OCI-LY7 (cell line): Measurements from ENCODE around the gene APBB2. TPM values are rescaled to one million over a fixed set of nuclear protein-coding genes. Genes with fewer than 3 reads are reported as not detected.

Experiments used
- BruUV-seq: library from RNA; stranded (reverse); fragments of 400-500 nt; replicated peaks from 2 replicates; lab custom pipeline; 2021; lab: Mats Ljungman, UMichigan
- CTCF ChIA-PET: fragments of 300-600 bp; sonication (Branson Sonifier 250); formaldehyde crosslinking; loops from one replicate; lab custom pipeline; 2022; ENCODE audit warnings: antibody characterized with exemption; ENCODE audit not compliant: unreplicated experiment; lab: Charles Lee
- POLR2A ChIA-PET: fragments of 300-600 bp; sonication (Branson Sonifier 250); formaldehyde crosslinking; loops from one replicate; lab custom pipeline; 2022; ENCODE audit warnings: antibody characterized with exemption; lab: Charles Lee
- DNase-seq: peaks from one replicate; pipeline ENCODE4 v3.0.0-alpha.2; 2015; ENCODE audit warnings: low spot score
- H2AFZ ChIP-seq: fragments of 200-600 bp; sonication (generic), shearing (Covaris generic); 2 replicates; pipeline ENCODE4 v1.6.1; 2014; ENCODE audit warnings: mild to moderate bottlenecking, antibody characterized with exemption, low read length, moderate library complexity
- H3K27ac ChIP-seq: fragments of 200-600 bp; sonication (generic); 2 replicates; pipeline ENCODE4 v1.5.1; 2014; ENCODE audit warnings: mixed run types, low read depth, mild to moderate bottlenecking, moderate library complexity, low read length, inconsistent platforms; ENCODE audit not compliant: poor library complexity, severe bottlenecking
- H3K36me3 ChIP-seq: fragments of 200-600 bp; sonication (generic); 2 replicates; pipeline ENCODE4 v1.6.1; 2014; ENCODE audit warnings: mild to moderate bottlenecking, antibody characterized with exemption, low read length, moderate library complexity, mixed read lengths; ENCODE audit not compliant: insufficient read depth
- H3K4me1 ChIP-seq: fragments of 200-600 bp; sonication (generic); 2 replicates; pipeline ENCODE4 v1.5.1; 2014; ENCODE audit warnings: mild to moderate bottlenecking, low read length; ENCODE audit not compliant: insufficient read depth, poor library complexity, severe bottlenecking
- H3K4me2 ChIP-seq: fragments of 200-600 bp; sonication (generic); 2 replicates; pipeline ENCODE4 v1.6.1; 2014; ENCODE audit warnings: mild to moderate bottlenecking, low read length
- H3K4me3 ChIP-seq: fragments of 200-600 bp; sonication (generic); 2 replicates; pipeline ENCODE4 v1.5.1; 2014; ENCODE audit warnings: mild to moderate bottlenecking, low read depth, low read length; ENCODE audit not compliant: poor library complexity, severe bottlenecking
- H3K79me2 ChIP-seq: fragments of 200-600 bp; sonication (generic); 2 replicates; pipeline ENCODE4 v1.6.1; 2016; ENCODE audit warnings: low read depth, mild to moderate bottlenecking, low read length, moderate library complexity, mixed read lengths; ENCODE audit not compliant: insufficient read depth
- H3K9me2 ChIP-seq: fragments of 200-600 bp; sonication (generic); 2 replicates; pipeline ENCODE4 v1.6.1; 2016; ENCODE audit warnings: mild to moderate bottlenecking, low read length, mixed read lengths; ENCODE audit not compliant: insufficient read depth
- H3K9me3 ChIP-seq: fragments of 200-600 bp; sonication (generic); 2 replicates; pipeline ENCODE4 v1.6.1; 2014; ENCODE audit warnings: mild to moderate bottlenecking, mixed run types, low read length, mixed read lengths
- H4K20me1 ChIP-seq: fragments of 200-600 bp; sonication (generic); 2 replicates; pipeline ENCODE4 v1.6.1; 2014; ENCODE audit warnings: mild to moderate bottlenecking, antibody characterized with exemption, low read length, moderate library complexity, mixed read lengths; ENCODE audit not compliant: insufficient read depth
- EZH2phosphoT487 ChIP-seq: fragments of 200-600 bp; sonication (generic); IDR thresholded peaks from 2 replicates; pipeline ENCODE4 v1.6.1; 2018; ENCODE audit warnings: low read depth, borderline replicate concordance, mild to moderate bottlenecking, mixed run types, antibody characterized with exemption, low read length, moderate library complexity, mixed read lengths
- intact Hi-C: fragments of 100-400 bp; cut with micrococcal nuclease; formaldehyde crosslinking; loops from one replicate; pipeline ENCODE4 v1.10.0; 2022; ENCODE audit not compliant: unreplicated experiment
- total RNA-seq, 2 experiments: library from RNA; depleted of rRNA in 1 of 2; stranded (reverse); fragments of >200 nt in 1 of 2; shearing (Covaris generic) in 1 of 2; gene quantifications; 2 replicates each; pipeline ENCODE4 v1.2.3, GENCODE V29; 2014 to 2022
- TF ChIP-seq, protein P1 (sequence below): fragments of 200-600 bp; sonication (generic); conservative IDR thresholded peaks from 2 replicates; pipeline ENCODE4 v1.5.1; 2014; ENCODE audit warnings: mild to moderate bottlenecking, antibody characterized with exemption, low read length, moderate library complexity, mixed read lengths

Gene APBB2
- total RNA-seq, 2 experiments from 2014 or later = 66.4 to 88.5 TPM

DNA sequence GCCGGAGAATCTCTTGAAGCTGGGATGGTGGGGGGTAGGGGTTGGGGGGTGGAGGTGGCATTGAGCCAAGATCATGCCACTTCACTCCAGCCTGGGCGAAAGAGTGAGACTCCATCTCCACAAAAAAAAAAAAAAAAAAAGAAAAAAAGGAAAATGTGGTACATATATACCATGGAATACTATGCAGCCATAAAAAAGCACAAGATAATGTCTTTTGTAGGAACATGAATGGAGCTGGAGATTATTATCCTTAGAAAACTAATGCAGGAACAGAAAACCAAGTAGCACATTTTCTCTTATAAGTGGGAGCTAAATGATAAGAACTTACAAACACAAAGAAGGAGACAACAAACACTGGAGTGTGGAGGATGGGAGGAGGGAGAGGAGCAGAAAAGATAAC is 188.5 kb downstream of the APBB2 start:
- ChIA-PET CTCF (no interaction called here), POLR2A (interaction anchor here (0.6 to 1.1 kb wide), 2 partner anchors 18 to 28 kb away, joined by 3 to 4 read pairs; no protein-coding TSS in a partner anchor)
- Histone ChIP-seq H3K4me3 (no peak overlapping the region), H3K27ac (no peak overlapping the region), H3K4me1 (no peaks in the 10 kb centered on the region), H3K36me3 (peaks cover 50% of the 10 kb centered on the region), H3K9me2 (no peaks in the 10 kb centered on the region), H4K20me1 (no peaks in the 10 kb centered on the region), H3K4me2 (no peak overlapping the region), H2AFZ (no peak overlapping the region), H3K9me3 (peaks cover 35% of the 10 kb centered on the region), H3K79me2 (no peaks in the 10 kb centered on the region)
- DNase-seq = no peak
- intact Hi-C loops = no loop called here
- BruUV-seq = no TSS peak
- no peak for TF ChIP-seq EZH2phosphoT487
- TF ChIP-seq, protein P1, sequence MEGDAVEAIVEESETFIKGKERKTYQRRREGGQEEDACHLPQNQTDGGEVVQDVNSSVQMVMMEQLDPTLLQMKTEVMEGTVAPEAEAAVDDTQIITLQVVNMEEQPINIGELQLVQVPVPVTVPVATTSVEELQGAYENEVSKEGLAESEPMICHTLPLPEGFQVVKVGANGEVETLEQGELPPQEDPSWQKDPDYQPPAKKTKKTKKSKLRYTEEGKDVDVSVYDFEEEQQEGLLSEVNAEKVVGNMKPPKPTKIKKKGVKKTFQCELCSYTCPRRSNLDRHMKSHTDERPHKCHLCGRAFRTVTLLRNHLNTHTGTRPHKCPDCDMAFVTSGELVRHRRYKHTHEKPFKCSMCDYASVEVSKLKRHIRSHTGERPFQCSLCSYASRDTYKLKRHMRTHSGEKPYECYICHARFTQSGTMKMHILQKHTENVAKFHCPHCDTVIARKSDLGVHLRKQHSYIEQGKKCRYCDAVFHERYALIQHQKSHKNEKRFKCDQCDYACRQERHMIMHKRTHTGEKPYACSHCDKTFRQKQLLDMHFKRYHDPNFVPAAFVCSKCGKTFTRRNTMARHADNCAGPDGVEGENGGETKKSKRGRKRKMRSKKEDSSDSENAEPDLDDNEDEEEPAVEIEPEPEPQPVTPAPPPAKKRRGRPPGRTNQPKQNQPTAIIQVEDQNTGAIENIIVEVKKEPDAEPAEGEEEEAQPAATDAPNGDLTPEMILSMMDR = no peak

DNA sequence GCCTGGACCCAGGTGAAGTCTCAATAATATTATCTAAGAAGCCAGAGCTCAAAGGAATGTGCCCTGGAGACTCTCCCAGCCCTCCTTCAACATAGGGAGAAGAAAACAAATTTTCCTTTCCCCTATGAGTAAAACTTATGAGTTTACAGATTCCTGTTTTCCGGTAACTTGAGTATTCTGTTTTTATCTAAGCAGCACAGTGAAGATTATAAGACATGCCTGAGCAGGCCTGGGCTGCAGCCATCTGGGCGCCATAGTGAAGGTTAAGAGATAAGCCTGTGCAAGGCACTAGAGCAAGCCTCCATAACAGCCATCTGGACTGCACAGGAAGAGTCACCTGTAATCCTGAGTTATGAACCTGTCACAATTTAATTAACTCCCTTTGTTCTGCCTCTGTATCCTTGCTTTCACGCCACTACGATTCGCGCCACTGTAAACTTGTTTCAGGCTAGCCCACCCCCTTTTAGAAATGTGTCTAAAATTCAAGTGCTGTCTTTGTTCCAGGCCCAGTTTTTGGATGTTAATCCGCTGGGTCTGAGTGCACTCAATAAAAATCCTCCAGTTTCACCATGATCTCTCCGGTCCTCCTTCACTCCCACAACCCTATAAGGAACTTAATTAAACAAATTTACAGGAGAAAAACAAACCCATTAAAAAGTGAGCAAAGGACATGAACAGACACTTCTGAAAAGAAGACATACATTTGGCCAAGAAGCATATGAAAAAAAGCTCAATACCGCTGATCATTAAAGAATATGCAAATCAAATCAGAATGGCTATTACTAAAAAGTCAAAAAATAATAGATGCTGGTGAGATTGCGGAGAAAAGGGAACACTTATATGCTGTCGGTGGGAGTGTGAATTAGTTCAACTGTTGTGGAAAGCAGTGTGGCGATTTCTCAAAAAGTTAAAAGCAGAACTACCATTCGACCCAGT is 189.5 kb downstream of the APBB2 start:
- H3K9me3 ChIP-seq = peaks cover 35% of the 10 kb centered on the region
- H3K4me3 ChIP-seq = no peak overlapping the region
- H3K79me2 ChIP-seq = no peaks in the 10 kb centered on the region
- CTCF ChIA-PET = no interaction called here
- H3K9me2 ChIP-seq = no peaks in the 10 kb centered on the region
- peaks cover 50% of the 10 kb centered on the region for H3K36me3 ChIP-seq
- TF ChIP-seq, protein P1 = no peak
- no peak for TF ChIP-seq EZH2phosphoT487
- DNase-seq = peak; percentile 64
- BruUV-seq = no TSS peak
- intact Hi-C loops = no loop called here
- H4K20me1 ChIP-seq = no peaks in the 10 kb centered on the region
- H2AFZ ChIP-seq = no peak overlapping the region
- H3K27ac ChIP-seq = no peak overlapping the region
- POLR2A ChIA-PET = no interaction called here
- H3K4me1 ChIP-seq = no peaks in the 10 kb centered on the region
- no peak overlapping the region for H3K4me2 ChIP-seq

DNA sequence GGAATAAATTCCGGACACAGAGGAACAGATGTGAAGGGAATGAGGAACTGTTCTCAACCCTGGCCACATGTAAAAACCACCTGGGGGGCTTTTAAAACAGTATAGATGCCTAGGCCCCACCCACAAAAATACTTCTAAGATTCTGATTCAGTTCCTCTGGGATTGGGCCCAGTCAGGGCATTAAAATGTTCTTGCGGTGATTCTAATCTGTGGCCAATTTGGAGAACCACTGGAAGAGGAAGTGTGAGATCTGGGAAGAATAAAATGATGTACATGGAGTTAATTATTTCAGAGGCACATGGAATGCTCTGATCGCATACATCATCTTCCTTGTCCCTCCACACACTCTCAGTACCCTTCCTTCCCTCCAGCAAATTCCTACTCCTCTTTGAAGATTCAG is 192.2 kb downstream of the APBB2 start:
- ChIA-PET POLR2A (interaction anchor here (0.9 to 1.5 kb wide), 3 partner anchors 14 to 24 kb away, joined by 3 to 7 read pairs (median 3); no protein-coding TSS in a partner anchor), CTCF (no interaction called here)
- no peak for DNase-seq
- Histone ChIP-seq H3K4me1 (no peaks in the 10 kb centered on the region), H3K27ac (no peak overlapping the region), H3K4me3 (no peak overlapping the region), H2AFZ (no peak overlapping the region), H4K20me1 (no peaks in the 10 kb centered on the region), H3K79me2 (no peaks in the 10 kb centered on the region), H3K36me3 (peaks cover 28% of the 10 kb centered on the region), H3K9me2 (no peaks in the 10 kb centered on the region), H3K4me2 (no peak overlapping the region), H3K9me3 (peaks cover 30% of the 10 kb centered on the region)
- intact Hi-C loops = no loop called here
- TF ChIP-seq, protein P1 = no peak
- no peak for TF ChIP-seq EZH2phosphoT487
- no TSS peak for BruUV-seq
